ENCODE results near the gene C9orf85. TPM values are rescaled to one million over a fixed set of nuclear protein-coding genes. Genes with fewer than 3 reads are reported as not detected.

The C9orf85 gene
- total and polyA plus RNA-seq, 2 donors (not counting 3 experiments of a cell fraction or from before 2014, with no cell fraction given) = 8.3 to 11.3 TPM

DNA sequence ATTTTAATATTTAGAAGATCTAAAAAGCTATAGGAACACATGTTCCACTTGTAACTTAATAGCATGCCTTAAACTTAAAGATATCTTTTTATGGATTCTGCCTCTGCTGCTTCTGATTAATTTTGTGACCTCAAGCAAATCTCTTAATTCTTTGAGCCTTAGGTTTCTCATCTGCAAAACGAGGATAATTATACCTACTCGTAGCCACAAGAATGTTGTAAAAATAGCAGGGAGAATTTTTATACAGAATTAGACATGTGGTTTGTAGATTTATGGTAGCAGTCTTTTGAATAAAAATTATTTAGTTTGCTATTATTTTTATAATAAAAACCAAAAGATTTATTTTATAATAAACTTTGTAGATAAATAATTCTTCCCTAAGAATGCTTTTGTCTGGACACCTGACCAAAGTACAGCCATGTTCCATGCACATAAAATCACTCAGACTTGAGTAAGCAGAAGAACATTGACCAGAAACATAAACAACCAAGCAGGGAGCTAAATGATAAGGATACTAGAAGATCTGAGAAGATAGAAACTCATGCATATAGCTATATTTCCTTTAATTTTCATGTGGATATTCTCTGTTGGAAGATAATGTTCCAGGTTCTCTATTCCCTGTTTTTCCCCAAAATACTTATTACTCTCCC lies 18.5 kb downstream of the C9orf85 start:
- intact Hi-C loops (cut with micrococcal nuclease) = no loop called here
- Histone ChIP-seq H3K79me2 (ENCODE audit: control insufficient read depth, insufficient read depth, low read length) (no peaks in the 10 kb centered on the region), H3K9me3 (replicated peaks; ENCODE audit: control insufficient read depth, insufficient read depth, low read length) (no peaks in the 10 kb centered on the region), H4K20me1 (replicated peaks; ENCODE audit: control insufficient read depth, extremely low read depth, insufficient read depth, low read length) (peaks cover 2% of the 10 kb centered on the region), H3K9ac (replicated peaks; ENCODE audit: extremely low read depth, insufficient read depth, low read length) (no peak overlapping the region), H3K27me3 (ENCODE audit: control insufficient read depth in 2 of 2, insufficient read depth in 2 of 2, low read length in 2 of 2) (no peaks in the 10 kb centered on the region), H3K4me1 (ENCODE audit: control insufficient read depth, extremely low read depth, insufficient read depth, low read length) (no peaks in the 10 kb centered on the region), H3K4me3 (replicated peaks in 1 of 3; ENCODE audit: insufficient read depth in 1 of 3, low read depth in 1 of 3, low read length in 3 of 3) (no peak overlapping the region), H3K36me3 (ENCODE audit: control insufficient read depth in 2 of 2, extremely low read depth in 1 of 2, insufficient read depth in 2 of 2, low read length in 2 of 2) (no peaks in the 10 kb centered on the region), H2AFZ (ENCODE audit: low read depth, low read length) (no peak overlapping the region), H3K4me2 (ENCODE audit: insufficient read depth, low read length) (no peak overlapping the region), H3K9me1 (replicated peaks; ENCODE audit: control insufficient read depth, extremely low read depth, insufficient read depth, low read length) (no peaks in the 10 kb centered on the region), H3K27ac (ENCODE audit: insufficient read depth, low read depth, low read length) (no peak overlapping the region)
- BruUV-seq (replicated peaks) = no TSS peak
- ChIA-PET POLR2A (no interaction called here), CTCF (interaction anchor here (1.0 kb wide), 1 partner anchor 111 kb away, joined by 3 read pairs; no protein-coding TSS in a partner anchor)
- dilution Hi-C loops (cut with MboI; ENCODE audit: extremely low pct_ligation_motif_present, low sequenced_read_pairs) = no loop called here
- DNase-seq (ENCODE audit: low read depth, low spot score) = no peak
- no peak for FAIRE-seq
- no peak for TF ChIP-seq GATA2 (IDR thresholded peaks at IDR 0.05; ENCODE audit: insufficient read depth, insufficient read length, low read depth, low read length)
- TF ChIP-seq POLR2AphosphoS5 (IDR thresholded peaks at IDR 0.05; ENCODE audit: insufficient read depth, low read depth, low read length) = no peak
- no peak for TF ChIP-seq FOS (IDR thresholded peaks at IDR 0.05; ENCODE audit: borderline replicate concordance, insufficient read depth, low read length)
- TF ChIP-seq EZH2 (IDR thresholded peaks at IDR 0.05; ENCODE audit: borderline replicate concordance, low read depth, low read length, severe bottlenecking) = no peak
- no peak for TF ChIP-seq JUN (IDR thresholded peaks at IDR 0.05; ENCODE audit: borderline replicate concordance, insufficient read depth, insufficient read length, low read depth)
- no peak for TF ChIP-seq MYC (IDR thresholded peaks at IDR 0.05; ENCODE audit: low read depth, low read length)
- no peak for TF ChIP-seq POLR2A (IDR thresholded peaks at IDR 0.05; ENCODE audit: low read depth, low read length)
- TF ChIP-seq, protein P1, sequence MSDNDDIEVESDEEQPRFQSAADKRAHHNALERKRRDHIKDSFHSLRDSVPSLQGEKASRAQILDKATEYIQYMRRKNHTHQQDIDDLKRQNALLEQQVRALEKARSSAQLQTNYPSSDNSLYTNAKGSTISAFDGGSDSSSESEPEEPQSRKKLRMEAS (IDR thresholded peaks at IDR 0.05; ENCODE audit: insufficient read depth, insufficient read length) = no peak
- TF ChIP-seq, protein P2, sequence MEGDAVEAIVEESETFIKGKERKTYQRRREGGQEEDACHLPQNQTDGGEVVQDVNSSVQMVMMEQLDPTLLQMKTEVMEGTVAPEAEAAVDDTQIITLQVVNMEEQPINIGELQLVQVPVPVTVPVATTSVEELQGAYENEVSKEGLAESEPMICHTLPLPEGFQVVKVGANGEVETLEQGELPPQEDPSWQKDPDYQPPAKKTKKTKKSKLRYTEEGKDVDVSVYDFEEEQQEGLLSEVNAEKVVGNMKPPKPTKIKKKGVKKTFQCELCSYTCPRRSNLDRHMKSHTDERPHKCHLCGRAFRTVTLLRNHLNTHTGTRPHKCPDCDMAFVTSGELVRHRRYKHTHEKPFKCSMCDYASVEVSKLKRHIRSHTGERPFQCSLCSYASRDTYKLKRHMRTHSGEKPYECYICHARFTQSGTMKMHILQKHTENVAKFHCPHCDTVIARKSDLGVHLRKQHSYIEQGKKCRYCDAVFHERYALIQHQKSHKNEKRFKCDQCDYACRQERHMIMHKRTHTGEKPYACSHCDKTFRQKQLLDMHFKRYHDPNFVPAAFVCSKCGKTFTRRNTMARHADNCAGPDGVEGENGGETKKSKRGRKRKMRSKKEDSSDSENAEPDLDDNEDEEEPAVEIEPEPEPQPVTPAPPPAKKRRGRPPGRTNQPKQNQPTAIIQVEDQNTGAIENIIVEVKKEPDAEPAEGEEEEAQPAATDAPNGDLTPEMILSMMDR (IDR thresholded peaks at IDR 0.05; ENCODE audit: extremely low read depth in 1 of 2, insufficient read depth in 1 of 2, low read depth in 1 of 2, low read length in 2 of 2) = no peak
